GM12878 (cell line): ENCODE measurements around the gene PCDHA1. TPM values are rescaled to one million over a fixed set of nuclear protein-coding genes. Genes with fewer than 3 reads are reported as not detected.

ENCODE experiments used
- ATAC-seq: fragments of 200-7000 bp; cut with Tn5 transposase; 3 replicates; pipeline ENCODE4 v1.9.1; 2020; ENCODE audit warnings: mild to moderate bottlenecking, moderate library complexity
- BruUV-seq: library from RNA; stranded (reverse); fragments of 400-500 nt; replicated peaks from 2 replicates; lab custom pipeline; 2021; lab: Mats Ljungman, UMichigan
- CTCF ChIA-PET: fragments of 300-600 bp; sonication (Branson Sonifier 250); formaldehyde crosslinking; extraction: SDS; loops from one replicate; lab custom pipeline; 2021; ENCODE audit warnings: inconsistent platforms; lab: Yijun Ruan, JAX
- POLR2A ChIA-PET: fragments of 350-600 bp; formaldehyde crosslinking; extraction: SDS; loops from one replicate; lab custom pipeline; 2021; ENCODE audit warnings: inconsistent platforms; lab: Charles Lee
- RAD21 ChIA-PET: fragments of 300-600 bp; sonication (Branson Sonifier 250); formaldehyde crosslinking; loops from one replicate; lab custom pipeline; 2023; ENCODE audit warnings: antibody characterized with exemption; ENCODE audit not compliant: unreplicated experiment; lab: Charles Lee
- SMC1A ChIA-PET: fragments of 300-600 bp; sonication (Branson Sonifier 250); formaldehyde crosslinking; loops from one replicate; lab custom pipeline; 2023; ENCODE audit not compliant: unreplicated experiment, uncharacterized antibody; lab: Charles Lee
- DNase-seq: peaks from one replicate; pipeline ENCODE4 v3.0.0-alpha.2; 2011; ENCODE audit warnings: low read depth, low spot score
- FAIRE-seq: peaks from 3 replicates; lab custom pipeline; 2011; peaks lifted over from hg19 to GRCh38; lab: Jason Lieb, UNC
- H2AFZ ChIP-seq: 2 replicates; pipeline ENCODE4 v1.6.0; 2011; ENCODE audit warnings: low read depth, low read length, control low read depth; ENCODE audit not compliant: control insufficient read depth
- H3K27ac ChIP-seq: 2 replicates; pipeline ENCODE4 v1.5.1; 2011; ENCODE audit warnings: control low read depth; ENCODE audit not compliant: control insufficient read depth, insufficient read depth
- H3K27me3 ChIP-seq, 2 experiments: replicated peaks in 1 of 2; 2 replicates each; pipeline versions ENCODE4 v1.6.0 to v1.6.1; 2011; ENCODE audit warnings: low read length in 1 of 2; ENCODE audit not compliant: control insufficient read depth in 2 of 2, insufficient read depth in 2 of 2
- H3K36me3 ChIP-seq, 2 experiments: 2 replicates each; pipeline ENCODE4 v1.5.1; 2011; ENCODE audit warnings: low read length in 1 of 2; ENCODE audit not compliant: control insufficient read depth in 2 of 2, insufficient read depth in 2 of 2
- H3K4me1 ChIP-seq: 2 replicates; pipeline ENCODE4 v1.6.1; 2011; ENCODE audit warnings: mild to moderate bottlenecking, low read length, moderate library complexity, mixed read lengths; ENCODE audit not compliant: control insufficient read depth, insufficient read depth
- H3K4me2 ChIP-seq: 2 replicates; pipeline ENCODE4 v1.6.0; 2011; ENCODE audit warnings: control low read depth; ENCODE audit not compliant: control insufficient read depth, insufficient read depth
- H3K4me3 ChIP-seq: fragments of 200-600 bp; sonication (generic); 2 replicates; pipeline ENCODE4 v1.5.1; 2016
- H3K79me2 ChIP-seq: 2 replicates; pipeline ENCODE4 v1.6.0; 2011; ENCODE audit warnings: low read length; ENCODE audit not compliant: control insufficient read depth, insufficient read depth
- H3K9ac ChIP-seq: 2 replicates; pipeline ENCODE4 v1.8.0; 2011; ENCODE audit warnings: low read length, control low read depth, mixed read lengths; ENCODE audit not compliant: control insufficient read depth, insufficient read depth
- H3K9me3 ChIP-seq: replicated peaks from 3 replicates; pipeline ENCODE4 v1.5.1; 2011; ENCODE audit warnings: mild to moderate bottlenecking, low read length; ENCODE audit not compliant: control insufficient read depth, insufficient read depth
- H4K20me1 ChIP-seq: 2 replicates; pipeline ENCODE4 v1.6.0; 2011; ENCODE audit not compliant: control insufficient read depth, insufficient read depth
- CBX5 ChIP-seq: sonication (generic); IDR thresholded peaks from 2 replicates; pipeline ENCODE4 v1.6.1; 2016; ENCODE audit warnings: low read depth, moderate library complexity, mild to moderate bottlenecking, inconsistent platforms
- CHD4 ChIP-seq: fragments of 200-600 bp; sonication (generic); IDR thresholded peaks from 2 replicates; pipeline ENCODE4 v1.6.1; 2016; ENCODE audit warnings: mild to moderate bottlenecking
- HDAC2 ChIP-seq: fragments of 200-600 bp; sonication (generic); IDR thresholded peaks from 2 replicates; pipeline ENCODE4 v1.6.1; 2017
- KLF5 ChIP-seq: fragments of 450-650 bp; IDR thresholded peaks from 2 replicates; pipeline ENCODE4 v1.6.1; 2014; ENCODE audit warnings: mild to moderate bottlenecking; ENCODE audit not compliant: partially characterized antibody
- MYC ChIP-seq: IDR thresholded peaks from 2 replicates; pipeline ENCODE4 v1.6.1; 2011; ENCODE audit warnings: mild to moderate bottlenecking, low read length, moderate library complexity, inconsistent platforms; ENCODE audit not compliant: insufficient read depth, insufficient replicate concordance, insufficient read length, severe bottlenecking
- STAT3 ChIP-seq: IDR thresholded peaks from 2 replicates; pipeline ENCODE4 v1.6.1; 2011; ENCODE audit warnings: low read depth, low read length, improper control_type of control experiment
- TCF7 ChIP-seq: IDR thresholded peaks from 2 replicates; pipeline ENCODE4 v1.6.1; 2014; ENCODE audit warnings: antibody characterized with exemption, borderline replicate concordance
- ZZZ3 ChIP-seq: IDR thresholded peaks from 2 replicates; pipeline ENCODE4 v1.6.1; 2011; ENCODE audit warnings: low read depth; ENCODE audit not compliant: control insufficient read depth, insufficient read length
- WGBS: methylation state at CpG from one replicate; pipeline ENCODE4 v1.1.6; 2016; ENCODE audit warnings: low lambda C conversion rate; ENCODE audit not compliant: insufficient replicate concordance, insufficient coverage; ENCODE audit errors: missing lambda C conversion rate; 5-methylcytosine and 5-hydroxymethylcytosine counted together
- in situ Hi-C: fragments of 300-500 bp; cut with MboI; formaldehyde crosslinking; loops from 9 replicates; pipeline ENCODE4 v1.14.3; 2018; ENCODE audit warnings: mixed read lengths
- intact Hi-C: fragments of 100-400 bp; cut with micrococcal nuclease; formaldehyde crosslinking; loops from one replicate; pipeline ENCODE4 v1.14.2; 2022; ENCODE audit not compliant: unreplicated experiment
- polyA plus RNA-seq, 11 experiments: library from polyadenylated mRNA; depleted of rRNA in 4 of 11; unstranded in 6 of 11; stranded (reverse) in 5 of 11; fragments of >200 nt; fragmentation: Nextera tagmentation in 4 of 11; fragmentation: Illumina TruSeq in 1 of 11; extraction: Ambion mirVana in 4 of 11; extraction: Trizol in 1 of 11; gene quantifications; 1 replicate in 1 of 11; 2 replicates in 10 of 11; pipeline versions ENCODE4 v1.2.1 to v1.2.3, GENCODE V29; 2011 to 2016; ENCODE audit warnings: inconsistent platforms in 2 of 11, missing spikeins in 2 of 11, low read depth in 1 of 11
- total RNA-seq, 4 experiments: library from RNA; depleted of rRNA in 3 of 4; stranded (reverse); fragments of >200 nt in 3 of 4; fragmentation: Illumina TruSeq in 1 of 4; extraction: Trizol in 1 of 4; gene quantifications; 2 replicates each; pipeline versions ENCODE4 v1.2.1 to v1.2.3, GENCODE V29; 2013 to 2021
- TF ChIP-seq, protein P1 (sequence below): fragments of 450-650 bp; IDR thresholded peaks from 2 replicates; pipeline ENCODE4 v1.6.1; 2017; ENCODE audit warnings: mild to moderate bottlenecking, moderate library complexity
- TF ChIP-seq, protein P2 (sequence below): fragments of 450-650 bp; IDR thresholded peaks from 2 replicates; pipeline ENCODE4 v1.6.1; 2016; ENCODE audit warnings: mild to moderate bottlenecking

The PCDHA1 gene
- total and polyA plus RNA-seq, 10 of the 15 experiments (the other 5 are each of a cell fraction or from before 2014, with no cell fraction given), result 0.03 TPM; not detected in 9

GRCh38 chr5:140785905-140786686 lies at the start of gene PCDHA1 (continued):
- TF ChIP-seq, protein P1, sequence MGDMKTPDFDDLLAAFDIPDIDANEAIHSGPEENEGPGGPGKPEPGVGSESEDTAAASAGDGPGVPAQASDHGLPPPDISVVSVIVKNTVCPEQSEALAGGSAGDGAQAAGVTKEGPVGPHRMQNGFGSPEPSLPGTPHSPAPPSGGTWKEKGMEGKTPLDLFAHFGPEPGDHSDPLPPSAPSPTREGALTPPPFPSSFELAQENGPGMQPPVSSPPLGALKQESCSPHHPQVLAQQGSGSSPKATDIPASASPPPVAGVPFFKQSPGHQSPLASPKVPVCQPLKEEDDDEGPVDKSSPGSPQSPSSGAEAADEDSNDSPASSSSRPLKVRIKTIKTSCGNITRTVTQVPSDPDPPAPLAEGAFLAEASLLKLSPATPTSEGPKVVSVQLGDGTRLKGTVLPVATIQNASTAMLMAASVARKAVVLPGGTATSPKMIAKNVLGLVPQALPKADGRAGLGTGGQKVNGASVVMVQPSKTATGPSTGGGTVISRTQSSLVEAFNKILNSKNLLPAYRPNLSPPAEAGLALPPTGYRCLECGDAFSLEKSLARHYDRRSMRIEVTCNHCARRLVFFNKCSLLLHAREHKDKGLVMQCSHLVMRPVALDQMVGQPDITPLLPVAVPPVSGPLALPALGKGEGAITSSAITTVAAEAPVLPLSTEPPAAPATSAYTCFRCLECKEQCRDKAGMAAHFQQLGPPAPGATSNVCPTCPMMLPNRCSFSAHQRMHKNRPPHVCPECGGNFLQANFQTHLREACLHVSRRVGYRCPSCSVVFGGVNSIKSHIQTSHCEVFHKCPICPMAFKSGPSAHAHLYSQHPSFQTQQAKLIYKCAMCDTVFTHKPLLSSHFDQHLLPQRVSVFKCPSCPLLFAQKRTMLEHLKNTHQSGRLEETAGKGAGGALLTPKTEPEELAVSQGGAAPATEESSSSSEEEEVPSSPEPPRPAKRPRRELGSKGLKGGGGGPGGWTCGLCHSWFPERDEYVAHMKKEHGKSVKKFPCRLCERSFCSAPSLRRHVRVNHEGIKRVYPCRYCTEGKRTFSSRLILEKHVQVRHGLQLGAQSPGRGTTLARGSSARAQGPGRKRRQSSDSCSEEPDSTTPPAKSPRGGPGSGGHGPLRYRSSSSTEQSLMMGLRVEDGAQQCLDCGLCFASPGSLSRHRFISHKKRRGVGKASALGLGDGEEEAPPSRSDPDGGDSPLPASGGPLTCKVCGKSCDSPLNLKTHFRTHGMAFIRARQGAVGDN, result no peak
- TF ChIP-seq STAT3 (no peak), TCF7 (no peak), CBX5 (no peak)

DNA sequence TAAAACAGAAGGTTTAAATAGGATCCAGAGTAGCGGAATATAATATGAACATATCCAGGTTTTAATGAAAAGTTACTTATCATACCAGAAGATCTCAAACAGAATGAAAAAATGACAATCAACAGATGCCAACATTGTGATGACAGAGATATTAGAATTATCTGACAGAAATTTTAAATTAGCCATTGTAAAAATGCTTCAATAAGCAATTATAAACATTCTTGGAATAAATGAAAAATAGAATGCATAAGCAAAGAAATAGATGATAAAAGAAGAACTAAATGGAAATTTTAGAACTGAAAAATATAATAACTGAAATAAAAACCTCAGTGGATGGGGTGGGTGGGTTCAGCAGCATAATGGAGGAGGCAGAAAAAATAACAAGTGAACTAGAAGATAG lies 48.5 kb upstream of the PCDHA1 start:
- Histone ChIP-seq H2AFZ (no peak overlapping the region), H3K27me3 (no peaks in the 10 kb centered on the region), H3K9ac (no peak overlapping the region), H3K27ac (no peak overlapping the region), H3K36me3 (no peaks in the 10 kb centered on the region), H4K20me1 (no peaks in the 10 kb centered on the region), H3K4me1 (no peaks in the 10 kb centered on the region), H3K9me3 (no peaks in the 10 kb centered on the region; the same call in 2 of the 3 replicates), H3K4me3 (no peak overlapping the region), H3K79me2 (no peaks in the 10 kb centered on the region), H3K4me2 (no peak overlapping the region)
- no peak for FAIRE-seq
- in situ Hi-C loops, result no loop called here
- ChIA-PET SMC1A (no interaction called here), RAD21 (no interaction called here), CTCF (no interaction called here), POLR2A (no interaction called here)
- TF ChIP-seq ZZZ3 (no peak), KLF5 (no peak), MYC (no peak), CHD4 (no peak), HDAC2 (no peak)
- TF ChIP-seq, protein P2, sequence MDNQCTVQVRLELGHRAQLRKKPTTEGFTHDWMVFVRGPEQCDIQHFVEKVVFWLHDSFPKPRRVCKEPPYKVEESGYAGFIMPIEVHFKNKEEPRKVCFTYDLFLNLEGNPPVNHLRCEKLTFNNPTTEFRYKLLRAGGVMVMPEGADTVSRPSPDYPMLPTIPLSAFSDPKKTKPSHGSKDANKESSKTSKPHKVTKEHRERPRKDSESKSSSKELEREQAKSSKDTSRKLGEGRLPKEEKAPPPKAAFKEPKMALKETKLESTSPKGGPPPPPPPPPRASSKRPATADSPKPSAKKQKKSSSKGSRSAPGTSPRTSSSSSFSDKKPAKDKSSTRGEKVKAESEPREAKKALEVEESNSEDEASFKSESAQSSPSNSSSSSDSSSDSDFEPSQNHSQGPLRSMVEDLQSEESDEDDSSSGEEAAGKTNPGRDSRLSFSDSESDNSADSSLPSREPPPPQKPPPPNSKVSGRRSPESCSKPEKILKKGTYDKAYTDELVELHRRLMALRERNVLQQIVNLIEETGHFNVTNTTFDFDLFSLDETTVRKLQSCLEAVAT, result no peak
- no peak for DNase-seq
- BruUV-seq, result no TSS peak
- WGBS, result 0% methylated on average over 1 of the region's 1 CpG
- intact Hi-C loops, result no loop called here
- ATAC-seq, result no peak
